Measurements from ENCODE around the gene FNDC5.

Gene FNDC5

GRCh38 chr1:32867671-32868070 is 3.0 kb downstream of the FNDC5 start:
- no peak for DNase-seq (ENCODE audit: insufficient read length, low spot score)
- FAIRE-seq, result no peak

- no peak for DNase-seq (ENCODE audit: insufficient read length, low spot score)
- FAIRE-seq, result no peak
These were observed 3.6 kb downstream of the FNDC5 start for GRCh38 chr1:32867151-32867550.

GRCh38 chr1:32865639-32866405 is 4.9 kb downstream of the FNDC5 start:
- FAIRE-seq, result no peak
- no peak for DNase-seq (ENCODE audit: insufficient read length, low spot score)

DNA sequence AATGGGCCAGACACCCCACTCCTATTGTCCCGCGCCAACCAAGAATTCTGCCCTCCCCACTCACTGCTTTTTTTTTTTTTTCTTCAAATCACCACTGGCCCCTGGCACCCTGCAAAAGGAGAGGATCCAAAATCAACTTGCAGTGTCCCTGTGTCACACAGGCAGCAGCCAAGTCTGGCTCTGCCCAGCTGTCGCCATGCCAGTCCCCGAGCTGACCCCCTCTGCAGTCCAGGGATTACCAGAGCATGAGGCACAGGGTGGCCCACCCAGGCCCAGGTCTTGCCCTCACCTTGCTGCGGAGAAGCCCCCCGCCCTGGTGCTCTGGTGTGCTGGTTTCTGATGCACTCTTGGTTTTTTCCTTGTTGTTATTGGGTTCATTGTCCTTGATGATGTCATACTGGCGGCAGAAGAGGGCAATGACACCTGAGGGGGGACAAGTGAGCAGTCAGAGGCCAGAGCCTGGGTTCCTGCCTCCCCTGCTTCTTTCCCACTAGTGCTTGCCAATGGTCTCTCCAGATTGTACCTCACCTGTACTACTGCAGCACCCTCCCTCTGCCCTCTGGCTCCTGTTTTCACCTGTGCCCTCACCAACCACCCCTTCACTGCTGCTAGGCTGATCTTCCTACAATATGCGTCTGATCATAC is 6.2 kb downstream of the FNDC5 start:
- FAIRE-seq (no peak), DNase-seq (ENCODE audit: insufficient read length, low spot score) (no peak)

DNA sequence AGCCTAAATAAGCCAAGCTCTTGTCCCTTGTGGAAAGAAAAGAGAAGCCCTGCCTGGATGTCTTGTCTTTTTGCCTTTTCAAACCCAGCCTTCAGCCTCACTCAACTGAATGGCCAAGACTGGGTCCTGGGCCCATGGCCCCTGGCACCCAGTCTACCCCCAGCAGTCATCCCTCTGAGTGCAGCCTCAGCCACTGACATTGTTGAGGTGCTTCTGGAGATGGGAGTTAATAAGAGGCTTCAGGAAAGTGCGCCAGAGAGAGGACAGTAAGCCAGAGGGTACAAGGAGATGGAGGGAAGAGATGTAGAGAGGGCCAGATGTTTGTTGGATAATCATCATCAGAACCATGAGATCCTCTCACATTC is 6.8 kb downstream of the FNDC5 start:
- no peak for FAIRE-seq
- no peak for DNase-seq (ENCODE audit: insufficient read length, low spot score)

DNA sequence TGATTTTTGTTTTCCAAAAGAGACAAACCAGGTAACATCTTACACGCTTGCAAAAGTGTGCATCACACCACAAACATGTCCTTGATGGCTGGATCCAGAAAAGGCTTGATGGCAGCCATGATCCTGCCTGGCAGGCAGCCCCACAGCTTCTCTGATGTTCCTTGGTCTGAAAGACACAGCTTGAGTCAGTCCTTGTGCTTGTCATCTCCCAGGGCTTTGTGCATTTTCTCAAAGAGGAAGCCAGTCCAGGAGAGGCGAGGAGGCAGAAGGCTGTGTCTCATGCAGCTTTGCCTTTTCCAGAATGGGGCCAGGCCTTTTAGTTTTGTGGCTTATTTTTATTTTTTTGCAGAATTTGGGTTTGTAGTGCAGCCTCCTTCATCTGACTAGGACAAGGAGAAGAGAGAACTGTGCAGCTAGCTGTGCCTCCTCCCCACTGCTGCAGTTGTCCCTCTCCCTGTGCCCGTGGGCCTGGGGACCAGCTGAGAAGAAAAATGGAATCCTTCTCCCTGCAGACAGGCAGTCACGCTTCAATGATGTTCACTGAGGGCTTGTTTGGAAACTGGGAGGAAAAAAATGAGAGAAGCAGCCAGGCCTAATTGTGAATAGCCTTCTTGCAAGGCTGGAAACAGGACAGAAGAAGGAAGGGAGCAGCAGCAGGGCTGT is 7.4 kb downstream of the FNDC5 start:
- DNase-seq (ENCODE audit: insufficient read length, low spot score) (no peak), FAIRE-seq (no peak)

DNA sequence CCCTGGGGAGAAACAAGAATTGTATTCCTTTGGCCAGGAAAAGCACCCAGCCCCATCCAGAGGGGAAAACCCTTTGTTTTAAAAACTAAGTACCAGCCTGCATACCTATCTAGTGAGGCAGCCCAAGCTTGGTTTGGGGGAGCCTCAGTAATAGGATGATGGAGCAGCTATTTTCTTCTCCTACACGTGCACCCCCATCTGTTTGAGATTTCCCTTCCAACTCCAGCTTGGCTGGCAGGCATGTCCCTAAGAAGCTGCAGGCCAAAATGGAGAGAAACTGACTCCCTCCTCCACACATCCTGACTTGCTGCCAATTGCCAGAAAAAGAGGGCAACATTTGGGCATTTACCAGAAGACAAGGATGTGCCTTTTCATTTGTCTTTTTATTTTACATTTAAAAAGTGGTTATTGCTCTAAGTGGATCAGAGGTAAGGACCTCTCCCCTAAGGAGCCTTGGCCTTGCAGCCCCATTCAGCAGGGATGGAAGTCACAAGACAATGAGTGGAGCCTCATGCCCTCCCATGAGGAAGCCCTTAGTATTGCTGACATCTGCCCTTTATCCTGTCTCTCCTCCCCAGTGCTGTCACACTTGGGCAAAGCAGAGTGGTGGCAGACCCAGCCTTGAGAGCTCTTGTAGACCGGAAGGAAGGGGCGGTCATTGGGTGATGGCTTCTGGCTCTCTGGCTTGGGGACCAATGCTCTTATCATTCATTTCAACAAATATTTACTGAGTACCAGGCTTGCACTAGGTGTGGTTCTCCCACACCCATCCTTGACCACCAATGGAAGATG is 8.6 kb downstream of the FNDC5 start:
- FAIRE-seq, result no peak
- DNase-seq (ENCODE audit: insufficient read length, low spot score), result no peak

DNA sequence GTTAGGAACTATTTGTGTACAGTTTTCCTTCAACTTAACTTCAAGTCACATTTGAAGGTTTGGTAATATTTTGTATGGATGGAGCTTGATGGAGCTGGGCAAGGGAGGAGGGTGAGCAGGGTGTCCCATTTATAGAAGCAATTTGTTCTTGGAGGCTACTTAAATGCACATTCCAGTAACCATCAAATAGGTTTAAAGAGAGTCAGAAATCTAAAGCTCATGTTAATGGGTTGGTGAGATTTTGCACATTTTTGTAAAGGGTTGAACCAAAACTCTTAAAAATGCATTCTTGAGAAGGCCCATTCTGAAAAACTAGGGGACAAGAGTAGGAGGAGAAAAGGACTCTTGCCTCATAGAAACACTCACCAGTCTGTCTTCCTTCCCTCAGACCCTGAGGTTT is 10.1 kb downstream of the FNDC5 start:
- DNase-seq (ENCODE audit: insufficient read length, low spot score) (no peak), FAIRE-seq (no peak)

DNA sequence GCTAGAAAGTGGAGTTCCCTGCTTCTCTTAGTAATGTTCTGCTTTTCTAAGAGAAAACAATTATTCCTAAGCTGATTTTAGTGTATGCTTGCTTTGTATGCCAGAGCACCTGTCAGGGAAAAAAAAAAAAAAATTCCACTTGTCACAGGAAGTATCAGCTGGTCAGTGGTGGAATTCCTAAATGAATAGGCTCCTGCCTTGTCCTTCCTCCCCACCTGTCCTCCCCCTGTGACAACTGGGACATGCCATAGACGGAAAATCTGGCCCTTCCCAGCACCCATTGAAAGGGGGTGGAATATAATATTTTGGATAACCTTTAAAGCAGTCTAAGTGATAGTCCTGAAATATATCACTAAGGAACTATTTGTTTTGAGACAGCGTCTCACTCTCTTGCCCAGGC is 10.8 kb downstream of the FNDC5 start:
- DNase-seq (ENCODE audit: insufficient read length, low spot score) (no peak), FAIRE-seq (no peak)

DNA sequence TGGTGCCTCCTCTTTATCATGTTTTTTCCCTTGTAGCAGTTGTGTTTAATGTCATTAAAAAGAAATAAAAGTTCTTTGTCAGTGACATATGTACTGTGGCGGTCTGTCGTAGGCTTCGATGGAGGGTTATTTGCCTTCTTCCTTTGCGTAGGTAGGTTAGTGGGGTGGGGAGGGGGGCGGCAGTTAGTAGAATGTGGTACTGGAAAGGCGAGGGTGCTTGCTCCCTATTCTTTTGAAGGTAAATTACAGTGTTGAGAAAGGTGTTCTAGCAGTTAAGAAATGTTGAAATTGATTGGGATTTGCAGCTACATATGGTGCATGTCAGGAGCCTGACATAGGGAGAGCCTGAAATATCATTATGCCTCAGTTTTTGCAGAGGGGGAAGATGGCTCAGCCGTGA is 11.9 kb downstream of the FNDC5 start:
- no peak for DNase-seq (ENCODE audit: insufficient read length, low spot score)
- FAIRE-seq, result no peak

GRCh38 chr1:32858136-32858535 is 12.6 kb downstream of the FNDC5 start:
- FAIRE-seq (no peak), DNase-seq (ENCODE audit: insufficient read length, low spot score) (no peak)

GRCh38 chr1:32855861-32856617 is 14.7 kb downstream of the FNDC5 start:
- DNase-seq (ENCODE audit: insufficient read length, low spot score), result no peak

GRCh38 chr1:32848354-32849063 is 22.2 kb downstream of the FNDC5 start:
- no peak for DNase-seq (ENCODE audit: insufficient read length, low spot score)

More at GRCh38 chr1:32855861-32856617, 14.7 kb downstream of the FNDC5 start:
- no peak for FAIRE-seq

DNA sequence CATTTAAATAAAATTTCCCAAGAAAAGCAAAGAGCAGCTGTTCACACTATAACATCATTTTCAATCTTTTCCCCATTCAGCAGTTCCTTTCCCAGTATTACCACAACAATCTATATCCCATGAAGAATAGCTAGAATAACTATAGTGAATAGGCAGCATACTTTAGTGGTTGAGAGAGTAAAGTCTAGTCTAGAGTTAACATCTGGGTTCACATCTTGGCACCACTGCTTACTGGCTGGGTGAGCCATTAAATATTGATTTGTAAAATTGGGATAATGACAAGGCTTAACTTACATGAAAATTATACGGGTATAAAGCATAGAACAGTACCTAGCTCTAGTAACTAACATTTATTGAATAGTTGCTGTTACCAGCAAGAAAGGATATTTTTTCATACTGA is 38.8 kb downstream of the FNDC5 start:
- FAIRE-seq (no peak), DNase-seq (ENCODE audit: insufficient read length, low spot score) (no peak)

More at GRCh38 chr1:32848354-32849063, 22.2 kb downstream of the FNDC5 start:
- no peak for FAIRE-seq

DNA sequence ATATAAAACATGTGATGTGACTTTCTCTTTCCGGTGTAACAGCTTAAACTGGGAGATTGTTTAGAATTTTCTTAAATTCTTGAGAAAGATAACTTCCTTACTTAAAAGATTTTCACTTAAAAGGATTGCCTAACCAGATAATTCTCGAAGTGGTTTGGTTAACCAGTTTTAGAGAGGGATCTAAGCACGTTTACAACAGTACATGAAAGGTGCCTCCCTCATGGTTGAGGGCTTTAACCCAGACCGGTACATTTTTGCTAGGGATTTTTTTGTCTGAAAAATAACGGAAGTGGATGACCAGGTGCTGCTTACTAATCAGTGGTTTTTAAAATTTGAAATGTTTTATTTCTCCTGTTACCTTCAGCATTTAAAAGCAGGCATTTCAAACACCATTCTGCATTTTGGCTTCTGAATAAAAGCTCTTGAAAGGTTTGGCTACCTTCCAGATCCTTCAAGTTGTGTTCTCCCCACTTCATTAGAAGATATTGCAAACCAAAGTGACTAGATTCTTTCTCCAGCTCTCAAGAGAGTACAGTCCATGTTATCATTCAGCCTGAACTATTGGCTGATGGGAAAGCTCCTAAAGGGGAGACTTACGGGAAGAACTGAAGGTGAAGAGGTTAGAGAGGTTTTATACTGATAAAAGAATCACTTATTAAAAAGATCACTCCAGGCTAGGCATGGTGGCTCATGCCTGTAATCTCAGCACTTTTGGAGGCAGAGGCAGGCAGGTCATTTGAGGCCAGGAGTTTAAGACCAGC is 40.4 kb downstream of the FNDC5 start:
- FAIRE-seq (no peak), DNase-seq (ENCODE audit: insufficient read length, low spot score) (no peak)

- DNase-seq (ENCODE audit: insufficient read length, low spot score) (no peak), FAIRE-seq (no peak)
These were observed 42.4 kb downstream of the FNDC5 start for GRCh38 chr1:32828341-32828740.

DNA sequence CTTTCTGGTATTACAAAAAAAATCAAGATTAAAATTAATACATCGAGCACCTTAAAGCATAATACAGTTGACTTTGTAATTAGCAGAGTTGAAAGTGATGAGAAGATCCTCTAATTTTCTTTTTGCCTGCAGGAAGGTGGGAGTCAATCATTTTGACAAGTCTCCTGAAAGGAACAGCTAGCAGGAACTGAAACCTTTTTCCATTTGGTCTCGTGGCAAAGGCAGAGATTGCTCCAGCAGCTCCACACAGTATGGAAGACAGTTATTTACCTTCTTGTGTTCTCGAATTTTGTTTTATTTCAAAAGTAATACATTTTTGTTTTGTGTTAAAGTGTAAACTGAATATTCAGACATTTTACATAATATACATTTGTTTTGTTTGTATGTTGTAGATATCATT is 45.5 kb downstream of the FNDC5 start:
- FAIRE-seq (no peak), DNase-seq (ENCODE audit: insufficient read length, low spot score) (no peak)

GRCh38 chr1:32818804-32819541 is 51.7 kb downstream of the FNDC5 start:
- FAIRE-seq (no peak), DNase-seq (ENCODE audit: insufficient read length, low spot score) (no peak)
